ENCODE data around the gene LYZL4.

- TF ChIP-seq GATA2 (IDR thresholded peaks at IDR 0.05; ENCODE audit: low read depth, low read length) (no peak), GATA3 (IDR thresholded peaks at IDR 0.05; ENCODE audit: low read depth, low read length) (no peak)
Measured at GRCh38 chr3:42424911-42425310, 14.5 kb upstream of the LYZL4 start.
